Peyer's patch (tissue), 4 donors: ENCODE data around the gene SMAD6. TPM values are rescaled to one million over a fixed set of nuclear protein-coding genes. Genes with fewer than 3 reads are reported as not detected.

Experiments
- DNase-seq, 3 donors: peaks; one replicate each; pipeline ENCODE4 v3.0.0-alpha.2; 2017 to 2019
- H3K27ac ChIP-seq, 4 donors: fragments of 200-600 bp; sonication (generic); one replicate each; pipeline ENCODE4 v1.5.1; 2016 to 2019
- H3K27me3 ChIP-seq, 2 donors: fragments of 200-600 bp; sonication (generic); one replicate each; pipeline ENCODE4 v1.5.1; 2019
- H3K36me3 ChIP-seq, 3 donors: fragments of 200-600 bp; sonication (generic); one replicate each; pipeline ENCODE4 v1.5.1; 2016 to 2019
- H3K4me1 ChIP-seq, 4 donors: fragments of 200-600 bp; sonication (generic); one replicate each; pipeline ENCODE4 v1.5.1; 2016 to 2019
- H3K4me3 ChIP-seq, 4 donors: fragments of 200-600 bp; sonication (generic); 1 replicate in 3 of 4; 2 replicates in 1 of 4; pipeline ENCODE4 v1.5.1; 2016 to 2019; ENCODE audit warnings: mild to moderate bottlenecking in 1 of 4
- H3K9me3 ChIP-seq, 4 donors: fragments of 200-600 bp; sonication (generic); one replicate each; pipeline ENCODE4 v1.5.1; 2016 to 2019; ENCODE audit warnings: mild to moderate bottlenecking in 1 of 4
- POLR2A ChIP-seq, 2 donors: fragments of 450-650 bp; IDR thresholded peaks; one replicate each; pipeline ENCODE4 v1.5.1; 2017; ENCODE audit warnings: antibody characterized with exemption in 2 of 2, mild to moderate bottlenecking in 2 of 2, moderate library complexity in 2 of 2
- total RNA-seq, 4 donors: library from RNA; depleted of rRNA; stranded (reverse); fragments of >200 nt; gene quantifications; one replicate each; pipeline ENCODE4 v1.1.0, GENCODE V29; 2016
- TF ChIP-seq, protein P1 (sequence below), 6 experiments: fragments of 450-650 bp in 4 of 6; fragments of 200-600 bp in 2 of 6; sonication (generic) in 1 of 6; IDR thresholded peaks; one replicate each; pipeline ENCODE4 v1.5.1; 2017 to 2019; ENCODE audit warnings: antibody characterized with exemption in 6 of 6, mild to moderate bottlenecking in 3 of 6, moderate library complexity in 1 of 6

The SMAD6 gene
- total RNA-seq, 4 donors from 2014 or later, result 11.0 to 34.9 (median 25.5) TPM

DNA sequence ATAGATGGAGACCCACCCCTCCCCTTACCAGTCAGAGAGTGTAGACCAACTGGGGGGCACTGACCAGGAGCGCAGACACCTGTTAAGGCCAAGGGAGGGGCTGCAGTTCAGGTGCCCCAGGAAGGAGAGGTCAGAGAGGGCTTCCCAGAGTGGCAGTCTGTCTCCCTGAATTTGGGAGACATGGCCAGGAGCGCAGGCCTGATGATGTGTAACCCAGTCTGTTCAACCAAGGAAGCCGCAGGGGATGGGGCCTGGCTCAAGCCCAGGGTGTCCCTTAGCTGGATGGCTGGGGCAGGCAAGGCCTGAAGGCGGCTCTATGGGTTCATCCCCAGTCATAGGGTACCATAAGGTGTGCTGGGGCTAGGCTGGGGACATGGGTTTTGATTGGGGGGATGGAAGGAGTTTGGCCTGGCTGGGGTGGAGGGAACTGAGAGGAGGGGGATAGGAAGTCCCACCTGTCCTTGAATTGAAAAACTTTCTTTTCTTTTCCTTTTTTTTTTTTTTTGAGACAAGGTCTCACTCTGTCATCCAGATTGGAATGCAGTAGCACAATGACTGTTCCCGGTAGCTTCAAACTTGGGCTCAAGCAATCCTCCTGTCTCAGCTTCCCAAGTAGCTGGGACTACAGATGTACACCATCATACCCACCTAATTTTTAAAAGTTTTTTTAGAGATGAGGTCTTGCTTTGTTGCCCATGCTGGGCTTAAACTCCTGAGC lies 75.7 kb downstream of the SMAD6 start:
- Histone ChIP-seq H3K4me1 (peaks cover 0 to 46% (median 11%) of the 10 kb centered on the region in 4 donors), H3K36me3 (peaks cover 0 to 4% (median 0%) of the 10 kb centered on the region in 3 donors), H3K9me3 (no peaks in the 10 kb centered on the region), H3K27ac (no peak overlapping the region), H3K4me3 (no peak overlapping the region), H3K27me3 (no peaks in the 10 kb centered on the region)
- no peak for TF ChIP-seq POLR2A (IDR thresholded peaks at IDR 0.05)
- TF ChIP-seq, protein P1, sequence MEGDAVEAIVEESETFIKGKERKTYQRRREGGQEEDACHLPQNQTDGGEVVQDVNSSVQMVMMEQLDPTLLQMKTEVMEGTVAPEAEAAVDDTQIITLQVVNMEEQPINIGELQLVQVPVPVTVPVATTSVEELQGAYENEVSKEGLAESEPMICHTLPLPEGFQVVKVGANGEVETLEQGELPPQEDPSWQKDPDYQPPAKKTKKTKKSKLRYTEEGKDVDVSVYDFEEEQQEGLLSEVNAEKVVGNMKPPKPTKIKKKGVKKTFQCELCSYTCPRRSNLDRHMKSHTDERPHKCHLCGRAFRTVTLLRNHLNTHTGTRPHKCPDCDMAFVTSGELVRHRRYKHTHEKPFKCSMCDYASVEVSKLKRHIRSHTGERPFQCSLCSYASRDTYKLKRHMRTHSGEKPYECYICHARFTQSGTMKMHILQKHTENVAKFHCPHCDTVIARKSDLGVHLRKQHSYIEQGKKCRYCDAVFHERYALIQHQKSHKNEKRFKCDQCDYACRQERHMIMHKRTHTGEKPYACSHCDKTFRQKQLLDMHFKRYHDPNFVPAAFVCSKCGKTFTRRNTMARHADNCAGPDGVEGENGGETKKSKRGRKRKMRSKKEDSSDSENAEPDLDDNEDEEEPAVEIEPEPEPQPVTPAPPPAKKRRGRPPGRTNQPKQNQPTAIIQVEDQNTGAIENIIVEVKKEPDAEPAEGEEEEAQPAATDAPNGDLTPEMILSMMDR (IDR thresholded peaks at IDR 0.05), result no peak
- DNase-seq, result peak in 1 of 3 donors; percentile 20

DNA sequence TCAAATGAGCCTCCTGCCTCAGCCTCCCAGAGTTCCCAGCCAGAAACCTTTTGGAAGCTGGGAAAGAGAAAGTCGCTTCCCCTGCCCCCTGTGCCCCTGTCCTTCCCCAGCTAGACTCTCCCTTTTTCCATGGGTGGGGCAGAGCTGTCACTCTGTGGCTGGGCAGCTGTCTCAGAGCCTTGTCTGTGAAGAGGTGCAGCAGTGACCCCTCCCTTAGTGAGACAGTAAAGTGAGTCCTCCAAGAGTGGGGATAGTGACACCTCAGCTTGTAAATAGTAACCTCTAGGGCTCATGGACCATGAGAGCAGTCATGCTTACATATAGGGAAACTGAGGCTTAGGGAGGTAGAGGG lies 76.3 kb downstream of the SMAD6 start:
- H3K4me3 ChIP-seq, result no peak overlapping the region
- peak in 1 of 3 donors; percentile 36 for DNase-seq
- H3K36me3 ChIP-seq, result peaks cover 0 to 7% (median 0%) of the 10 kb centered on the region in 3 donors
- H3K4me1 ChIP-seq, result peaks cover 0 to 41% (median 9%) of the 10 kb centered on the region in 4 donors
- no peaks in the 10 kb centered on the region for H3K9me3 ChIP-seq
- H3K27me3 ChIP-seq, result no peaks in the 10 kb centered on the region
- TF ChIP-seq POLR2A (IDR thresholded peaks at IDR 0.05), result no peak
- TF ChIP-seq, protein P1 (IDR thresholded peaks at IDR 0.05), result no peak
- peak overlapping the region in 1 of 4 donors; percentile 87 for H3K27ac ChIP-seq

DNA sequence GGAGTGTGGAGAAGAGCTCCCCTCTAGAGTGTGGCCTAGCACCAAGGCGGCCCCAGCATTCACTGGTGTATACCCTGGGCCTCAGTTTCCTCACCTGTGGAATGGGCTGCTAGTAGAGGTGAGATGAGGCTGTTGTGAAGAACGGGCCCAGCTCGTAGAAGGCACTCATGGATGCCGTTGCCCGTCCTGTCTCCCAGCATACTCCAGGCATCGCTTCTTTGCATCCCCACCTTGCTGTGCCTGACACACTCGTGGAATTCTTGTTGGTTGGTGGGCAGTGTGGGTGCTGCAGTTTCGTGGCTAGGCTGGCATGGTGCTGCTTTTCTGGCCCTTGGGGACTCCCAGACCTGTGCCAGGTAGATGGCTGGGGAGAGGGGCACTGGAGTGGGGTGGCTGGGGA lies 76.7 kb downstream of the SMAD6 start:
- Histone ChIP-seq H3K36me3 (peaks cover 0 to 7% (median 0%) of the 10 kb centered on the region in 3 donors), H3K4me3 (no peak overlapping the region), H3K9me3 (no peaks in the 10 kb centered on the region), H3K27me3 (no peaks in the 10 kb centered on the region), H3K27ac (peak overlapping the region in 3 of 4 donors; percentile 32 to 87 (median 74)), H3K4me1 (peaks cover 0 to 36% (median 7%) of the 10 kb centered on the region in 4 donors)
- DNase-seq, result peak in 1 of 3 donors; percentile 40
- TF ChIP-seq POLR2A (IDR thresholded peaks at IDR 0.05), result no peak
- TF ChIP-seq, protein P1 (IDR thresholded peaks at IDR 0.05), result no peak

DNA sequence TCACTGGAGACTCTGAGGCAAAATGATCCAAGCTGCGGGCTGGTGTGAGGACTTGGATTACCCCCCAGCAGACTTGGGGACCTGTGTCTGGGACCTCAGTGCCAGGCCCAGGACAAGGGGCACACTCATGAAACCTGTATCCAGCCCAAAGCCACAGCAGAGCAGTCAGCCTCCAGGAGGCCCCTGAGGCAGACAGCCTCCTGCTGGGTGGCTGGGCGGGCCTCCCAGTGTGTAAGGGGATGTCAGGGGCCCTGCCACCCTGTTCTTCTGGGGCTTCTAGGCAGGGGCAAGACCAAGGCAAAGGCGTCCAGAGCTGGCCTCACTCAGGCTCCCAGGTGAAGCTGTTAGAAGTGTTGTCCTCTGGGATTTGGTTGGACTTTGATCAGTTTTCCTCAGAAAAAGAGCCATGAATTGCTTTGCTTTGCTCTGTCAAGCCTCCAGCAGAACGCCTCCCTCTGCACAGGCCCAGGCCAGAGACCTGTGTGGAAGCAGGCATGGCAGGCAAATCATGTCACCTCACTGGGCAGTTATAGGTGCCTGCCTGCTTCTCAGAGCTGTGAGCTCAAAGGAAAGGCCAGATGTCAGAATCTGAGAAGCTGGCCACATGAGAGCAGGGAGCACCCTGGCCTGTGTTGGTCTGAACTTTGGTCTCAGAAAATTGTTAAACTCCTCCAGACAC lies 77.4 kb downstream of the SMAD6 start:
- Histone ChIP-seq H3K4me1 (peaks cover 0 to 30% (median 3%) of the 10 kb centered on the region in 4 donors), H3K36me3 (peaks cover 0 to 7% (median 0%) of the 10 kb centered on the region in 3 donors)

DNA sequence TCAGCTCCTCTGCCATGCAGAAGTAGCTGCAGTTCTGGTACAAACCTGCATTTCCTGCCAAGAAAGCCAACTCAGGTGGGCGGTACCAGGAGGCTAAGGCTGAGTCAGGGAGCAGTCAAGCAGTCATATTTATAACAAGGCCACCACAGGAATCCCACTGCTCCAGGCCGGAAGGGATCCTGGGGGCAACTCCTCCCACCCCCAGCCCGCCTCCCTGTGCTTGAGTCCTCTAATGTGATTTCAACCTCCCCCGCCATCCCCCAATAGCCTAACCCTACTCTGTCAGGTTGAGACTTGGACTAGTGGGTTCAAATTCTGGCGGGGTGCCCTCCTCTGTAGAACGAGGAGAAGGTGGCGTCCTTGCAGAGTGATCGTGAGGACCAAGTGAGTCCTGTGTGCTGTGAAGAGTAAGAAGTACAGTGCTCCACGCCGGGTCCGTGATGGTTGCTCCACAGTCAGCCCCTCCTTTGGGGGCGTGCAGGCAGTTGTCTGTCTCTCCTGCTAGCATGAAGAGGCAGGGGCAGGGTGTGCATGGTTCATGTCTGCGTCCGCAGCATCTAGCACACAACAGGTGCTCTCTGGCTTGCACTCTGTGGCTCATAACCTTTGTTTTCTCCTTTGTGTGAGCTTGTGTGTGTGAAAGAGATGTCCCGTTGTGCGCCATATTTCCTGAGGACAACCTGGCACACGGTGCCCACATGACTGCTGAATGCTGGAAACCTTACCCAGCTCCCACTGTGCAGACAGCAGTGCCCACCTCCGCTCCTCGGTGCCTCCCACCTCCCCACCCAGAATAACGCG lies 78.3 kb downstream of the SMAD6 start:
- Histone ChIP-seq H3K27ac (peak overlapping the region in 3 of 4 donors; percentile 32 to 87 (median 74)), H3K9me3 (no peaks in the 10 kb centered on the region), H3K36me3 (peaks cover 0 to 7% (median 0%) of the 10 kb centered on the region in 3 donors), H3K27me3 (no peaks in the 10 kb centered on the region), H3K4me1 (peaks cover 0 to 30% (median 3%) of the 10 kb centered on the region in 4 donors), H3K4me3 (no peak overlapping the region)
- TF ChIP-seq POLR2A (IDR thresholded peaks at IDR 0.05), result no peak
- TF ChIP-seq, protein P1 (IDR thresholded peaks at IDR 0.05), result no peak
- peak in 2 of 3 donors; percentile 47 to 60 for DNase-seq

More for the DNA sequence above, 77.4 kb downstream of the SMAD6 start:
- TF ChIP-seq POLR2A (IDR thresholded peaks at IDR 0.05), result no peak
- TF ChIP-seq, protein P1 (IDR thresholded peaks at IDR 0.05), result no peak
- no peaks in the 10 kb centered on the region for H3K27me3 ChIP-seq
- H3K9me3 ChIP-seq, result no peaks in the 10 kb centered on the region
- H3K4me3 ChIP-seq, result no peak overlapping the region
- peak overlapping the region in 3 of 4 donors; percentile 32 to 87 (median 74) for H3K27ac ChIP-seq
- peak in 1 of 3 donors; percentile 67 for DNase-seq
